Tibial nerve (tissue), 4 donors: ENCODE results near the gene UPF3A.
"Not testable (repeated sequence)": the region's sequence is repeated elsewhere in the genome, so short reads cannot be mapped to it uniquely, and the experiment has no call there.

Experiments used
- CTCF ChIP-seq, 5 experiments: fragments of 200-600 bp in 3 of 5; fragments of 450-650 bp in 2 of 5; sonication (generic) in 3 of 5; IDR thresholded peaks; one replicate each; pipeline ENCODE4 v1.5.1; 2016 to 2019; ENCODE audit warnings: antibody characterized with exemption in 5 of 5, mild to moderate bottlenecking in 3 of 5, moderate library complexity in 2 of 5
- EP300 ChIP-seq, 2 donors: sonication (generic); formaldehyde crosslinking; IDR thresholded peaks; one replicate each; pipeline ENCODE4 v1.6.1; 2017; ENCODE audit warnings: antibody characterized with exemption in 2 of 2, mild to moderate bottlenecking in 1 of 2
- POLR2A ChIP-seq, 2 donors: fragments of 450-650 bp; IDR thresholded peaks; one replicate each; pipeline ENCODE4 v1.6.1; 2017; ENCODE audit warnings: antibody characterized with exemption in 2 of 2, mild to moderate bottlenecking in 2 of 2, moderate library complexity in 2 of 2

- TF ChIP-seq EP300, CTCF, POLR2A (IDR thresholded peaks at IDR 0.05): not testable (repeated sequence)
Observed at GRCh38 chr13:114264313-114264712, 17.1 kb upstream of the UPF3A start.
